Endothelial cell of umbilical vein (primary cell): Measurements from ENCODE around the gene SLC5A9. TPM values are rescaled to one million over a fixed set of nuclear protein-coding genes. Genes with fewer than 3 reads are reported as not detected.
"Not testable (repeated sequence)": the region's sequence is repeated elsewhere in the genome, so short reads cannot be mapped to it uniquely, and the experiment has no call there.

ENCODE experiments used
- BruUV-seq: library from RNA; stranded (reverse); fragments of 400-500 nt; replicated peaks from 2 replicates; lab custom pipeline; 2021; lab: Mats Ljungman, UMichigan
- CTCF ChIA-PET: fragments of 300-600, 350-600 bp; sonication (Branson Sonifier 250); formaldehyde crosslinking; loops from one replicate; lab custom pipeline; 2021; ENCODE audit warnings: antibody characterized with exemption, inconsistent platforms; lab: Charles Lee
- POLR2A ChIA-PET: fragments of 300-600, 350-600 bp; sonication (Branson Sonifier 250); formaldehyde crosslinking; loops from one replicate; lab custom pipeline; 2021; ENCODE audit warnings: antibody characterized with exemption, inconsistent platforms; lab: Charles Lee
- DNase-seq: peaks from one replicate; pipeline ENCODE4 v3.0.0-alpha.2; 2011; ENCODE audit warnings: low read depth, low spot score
- FAIRE-seq: peaks from 2 replicates; lab custom pipeline; 2011; peaks lifted over from hg19 to GRCh38; lab: Jason Lieb, UNC
- H2AFZ ChIP-seq: 2 replicates; pipeline ENCODE4 v1.6.0; 2012; ENCODE audit warnings: low read depth, low read length, control low read depth, inconsistent platforms
- H3K27ac ChIP-seq: 2 replicates; pipeline ENCODE4 v1.5.1; 2011; ENCODE audit warnings: low read depth, mild to moderate bottlenecking, control low read depth, low read length, moderate library complexity; ENCODE audit not compliant: insufficient read depth
- H3K27me3 ChIP-seq, 2 experiments: 2 replicates each; pipeline versions ENCODE4 v1.6.0 to v1.6.1; 2011; ENCODE audit warnings: low read length in 2 of 2, mixed read lengths in 1 of 2; ENCODE audit not compliant: control insufficient read depth in 2 of 2, insufficient read depth in 2 of 2
- H3K36me3 ChIP-seq, 2 experiments: 2 replicates in 1 of 2; 3 replicates in 1 of 2; pipeline ENCODE4 v1.5.1; 2011; ENCODE audit warnings: low read length in 2 of 2, mild to moderate bottlenecking in 1 of 2, moderate library complexity in 1 of 2; ENCODE audit not compliant: control insufficient read depth in 2 of 2, insufficient read depth in 2 of 2; ENCODE audit errors: extremely low read depth in 1 of 2
- H3K4me1 ChIP-seq: 3 replicates; pipeline ENCODE4 v1.5.1; 2011; ENCODE audit warnings: mild to moderate bottlenecking, low read length; ENCODE audit not compliant: control insufficient read depth, insufficient read depth; ENCODE audit errors: extremely low read depth
- H3K4me2 ChIP-seq: 2 replicates; pipeline ENCODE4 v1.6.1; 2011; ENCODE audit warnings: low read length, control low read depth, mixed read lengths; ENCODE audit not compliant: insufficient read depth
- H3K4me3 ChIP-seq, 3 experiments: fragments of 200-600 bp in 1 of 3; sonication (generic), shearing (Covaris generic) in 1 of 3; replicated peaks in 1 of 3; 2 replicates each; pipeline ENCODE4 v1.5.1; 2011 to 2016; ENCODE audit warnings: control low read depth in 3 of 3, low read length in 3 of 3, mild to moderate bottlenecking in 2 of 3, inconsistent platforms in 1 of 3, low read depth in 1 of 3, moderate library complexity in 1 of 3; ENCODE audit not compliant: insufficient read depth in 1 of 3
- H3K79me2 ChIP-seq: 2 replicates; pipeline ENCODE4 v1.6.0; 2012; ENCODE audit warnings: low read length, inconsistent platforms; ENCODE audit not compliant: control insufficient read depth, insufficient read depth
- H3K9ac ChIP-seq: replicated peaks from 2 replicates; pipeline ENCODE3; 2011; ENCODE audit warnings: low read length, control low read depth; ENCODE audit not compliant: insufficient read depth; ENCODE audit errors: extremely low read depth
- H3K9me1 ChIP-seq: replicated peaks from 3 replicates; pipeline ENCODE4 v1.6.0; 2011; ENCODE audit warnings: mild to moderate bottlenecking, low read length; ENCODE audit not compliant: control insufficient read depth, insufficient read depth; ENCODE audit errors: extremely low read depth
- H3K9me3 ChIP-seq: replicated peaks from 2 replicates; pipeline ENCODE4 v1.5.1; 2012; ENCODE audit warnings: low read length, inconsistent platforms; ENCODE audit not compliant: control insufficient read depth, insufficient read depth
- H4K20me1 ChIP-seq: replicated peaks from 2 replicates; pipeline ENCODE3; 2011; ENCODE audit warnings: mild to moderate bottlenecking, low read length; ENCODE audit not compliant: control insufficient read depth, insufficient read depth; ENCODE audit errors: extremely low read depth
- EZH2 ChIP-seq: IDR thresholded peaks from 2 replicates; pipeline ENCODE4 v1.6.1; 2012; ENCODE audit warnings: borderline replicate concordance, low read depth, mild to moderate bottlenecking, moderate library complexity, low read length, inconsistent platforms; ENCODE audit not compliant: severe bottlenecking
- FOS ChIP-seq: IDR thresholded peaks from 2 replicates; pipeline ENCODE4 v1.6.1; 2011; ENCODE audit warnings: mild to moderate bottlenecking, low read length, moderate library complexity, borderline replicate concordance; ENCODE audit not compliant: insufficient read depth
- GATA2 ChIP-seq: IDR thresholded peaks from 2 replicates; pipeline ENCODE4 v1.7.0; 2011; ENCODE audit warnings: low read depth, mild to moderate bottlenecking, moderate library complexity, mixed read lengths, low read length; ENCODE audit not compliant: insufficient read length, insufficient read depth
- JUN ChIP-seq: IDR thresholded peaks from 2 replicates; pipeline ENCODE4 v1.6.1; 2011; ENCODE audit warnings: borderline replicate concordance, low read depth; ENCODE audit not compliant: insufficient read length, insufficient read depth
- MYC ChIP-seq: IDR thresholded peaks from one replicate; pipeline ENCODE4 v1.6.1; 2011; ENCODE audit warnings: mild to moderate bottlenecking, low read depth, low read length
- POLR2A ChIP-seq: IDR thresholded peaks from 2 replicates; pipeline ENCODE4 v1.6.1; 2012; ENCODE audit warnings: low read depth, mild to moderate bottlenecking, control low read depth, low read length
- POLR2AphosphoS5 ChIP-seq: IDR thresholded peaks from 2 replicates; pipeline ENCODE4 v1.6.1; 2012; ENCODE audit warnings: low read depth, mild to moderate bottlenecking, control low read depth, low read length, moderate library complexity; ENCODE audit not compliant: insufficient read depth
- dilution Hi-C: fragments of 300-500 bp; cut with MboI; formaldehyde crosslinking; loops from one replicate; pipeline ENCODE4 v1.15.0; 2019; ENCODE audit warnings: low sequenced_read_pairs; ENCODE audit not compliant: extremely low pct_ligation_motif_present
- intact Hi-C: fragments of 100-400 bp; cut with micrococcal nuclease; formaldehyde crosslinking; loops from one replicate; pipeline ENCODE4 v1.10.0; 2022
- polyA plus RNA-seq, 4 experiments: library from polyadenylated mRNA; depleted of rRNA in 3 of 4; stranded (reverse) in 3 of 4; unstranded in 1 of 4; fragments of >200 nt; gene quantifications; 2 replicates each; pipeline versions ENCODE4 v1.2.1 to v1.2.3, GENCODE V29; 2011 to 2012; ENCODE audit warnings: missing spikeins in 1 of 4
- total RNA-seq: library from RNA; stranded (reverse); gene quantifications from 2 replicates; pipeline ENCODE4 v1.2.3, GENCODE V29; 2021
- TF ChIP-seq, protein P1 (sequence below): IDR thresholded peaks from 2 replicates; pipeline ENCODE4 v1.6.1; 2011; ENCODE audit not compliant: insufficient read depth, insufficient read length
- TF ChIP-seq, protein P2 (sequence below), 2 donors: IDR thresholded peaks; 1 replicate in 1 of 2; 2 replicates in 1 of 2; pipeline ENCODE4 v1.5.1; 2011; ENCODE audit warnings: low read length in 2 of 2, mild to moderate bottlenecking in 2 of 2, moderate library complexity in 2 of 2, control low read depth in 1 of 2, inconsistent platforms in 1 of 2, low read depth in 1 of 2; ENCODE audit not compliant: insufficient read depth in 1 of 2; ENCODE audit errors: extremely low read depth in 1 of 2

SLC5A9 gene
- total and polyA plus RNA-seq, 2 donors (not counting 3 experiments of a cell fraction or from before 2014, with no cell fraction given): not detected

DNA sequence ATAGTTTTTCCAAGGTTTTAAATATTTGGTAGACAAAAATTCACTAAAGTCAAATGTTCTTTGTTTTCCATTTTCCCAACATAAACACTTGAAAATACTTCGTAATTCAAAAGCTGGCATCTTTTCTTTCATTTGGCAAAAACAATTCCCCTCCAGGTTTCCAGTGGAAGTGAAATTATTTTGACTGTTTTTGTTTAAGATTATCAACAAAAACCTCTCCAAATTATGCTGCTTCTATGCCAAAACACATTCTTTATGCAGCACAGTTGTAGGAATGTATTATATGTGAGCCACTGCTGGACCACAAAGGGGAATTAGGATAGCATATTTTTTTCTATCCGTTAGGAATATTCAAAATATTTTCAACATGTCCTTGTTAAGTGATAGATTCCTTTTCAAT lies 44.1 kb downstream of the SLC5A9 start:
- no peaks in the 10 kb centered on the region for H4K20me1 ChIP-seq
- H3K4me2 ChIP-seq: no peak overlapping the region
- no peaks in the 10 kb centered on the region for H3K27me3 ChIP-seq
- no peak overlapping the region for H3K9ac ChIP-seq
- CTCF ChIA-PET: interaction anchor here (1.2 to 2.1 kb wide), 2 partner anchors 16 to 231 kb away, joined by 3 to 5 read pairs; no protein-coding TSS in a partner anchor
- H3K27ac ChIP-seq: no peak overlapping the region
- intact Hi-C loops (no loop called here), dilution Hi-C loops (no loop called here)
- no peaks in the 10 kb centered on the region for H3K4me1 ChIP-seq
- H2AFZ ChIP-seq: no peak overlapping the region
- no peak for TF ChIP-seq POLR2AphosphoS5
- no peak for TF ChIP-seq EZH2
- no peak for TF ChIP-seq POLR2A
- TF ChIP-seq, protein P1, sequence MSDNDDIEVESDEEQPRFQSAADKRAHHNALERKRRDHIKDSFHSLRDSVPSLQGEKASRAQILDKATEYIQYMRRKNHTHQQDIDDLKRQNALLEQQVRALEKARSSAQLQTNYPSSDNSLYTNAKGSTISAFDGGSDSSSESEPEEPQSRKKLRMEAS: no peak
- TF ChIP-seq MYC: no peak
- TF ChIP-seq, protein P2, sequence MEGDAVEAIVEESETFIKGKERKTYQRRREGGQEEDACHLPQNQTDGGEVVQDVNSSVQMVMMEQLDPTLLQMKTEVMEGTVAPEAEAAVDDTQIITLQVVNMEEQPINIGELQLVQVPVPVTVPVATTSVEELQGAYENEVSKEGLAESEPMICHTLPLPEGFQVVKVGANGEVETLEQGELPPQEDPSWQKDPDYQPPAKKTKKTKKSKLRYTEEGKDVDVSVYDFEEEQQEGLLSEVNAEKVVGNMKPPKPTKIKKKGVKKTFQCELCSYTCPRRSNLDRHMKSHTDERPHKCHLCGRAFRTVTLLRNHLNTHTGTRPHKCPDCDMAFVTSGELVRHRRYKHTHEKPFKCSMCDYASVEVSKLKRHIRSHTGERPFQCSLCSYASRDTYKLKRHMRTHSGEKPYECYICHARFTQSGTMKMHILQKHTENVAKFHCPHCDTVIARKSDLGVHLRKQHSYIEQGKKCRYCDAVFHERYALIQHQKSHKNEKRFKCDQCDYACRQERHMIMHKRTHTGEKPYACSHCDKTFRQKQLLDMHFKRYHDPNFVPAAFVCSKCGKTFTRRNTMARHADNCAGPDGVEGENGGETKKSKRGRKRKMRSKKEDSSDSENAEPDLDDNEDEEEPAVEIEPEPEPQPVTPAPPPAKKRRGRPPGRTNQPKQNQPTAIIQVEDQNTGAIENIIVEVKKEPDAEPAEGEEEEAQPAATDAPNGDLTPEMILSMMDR (IDR thresholded peaks at IDR 0.05; ENCODE audit: extremely low read depth in 1 of 2, insufficient read depth in 1 of 2, low read depth in 1 of 2, low read length in 2 of 2): no peak
- TF ChIP-seq JUN: no peak
- TF ChIP-seq GATA2: no peak
- no peak for TF ChIP-seq FOS
- no peaks in the 10 kb centered on the region for H3K36me3 ChIP-seq
- FAIRE-seq: no peak
- no peak overlapping the region for H3K4me3 ChIP-seq
- no TSS peak for BruUV-seq
- H3K9me1 ChIP-seq: no peaks in the 10 kb centered on the region
- H3K79me2 ChIP-seq: no peaks in the 10 kb centered on the region
- no peaks in the 10 kb centered on the region for H3K9me3 ChIP-seq
- no peak for DNase-seq
- POLR2A ChIA-PET: no interaction called here

DNA sequence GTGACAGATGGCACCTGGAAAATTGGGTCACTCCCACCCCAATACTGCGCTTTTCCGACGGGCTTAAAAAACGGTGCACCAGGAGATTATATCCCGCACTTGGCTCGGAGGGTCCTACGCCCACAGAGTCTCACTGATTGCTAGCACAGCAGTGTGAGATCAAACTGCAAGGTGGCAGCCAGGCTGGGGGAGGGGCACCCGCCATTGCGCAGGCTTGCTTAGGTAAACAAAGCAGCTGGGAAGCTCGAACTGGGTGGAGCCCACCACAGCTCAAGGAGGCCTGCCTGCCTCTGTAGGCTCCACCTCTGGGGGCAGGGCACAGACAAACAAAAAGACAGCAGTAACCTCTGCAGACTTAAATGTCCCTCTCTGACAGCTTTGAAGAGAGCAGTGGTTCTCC lies 54.9 kb downstream of the SLC5A9 start:
- H3K36me3 ChIP-seq, H4K20me1 ChIP-seq, intact Hi-C loops, H3K4me2 ChIP-seq, BruUV-seq, H3K4me3 ChIP-seq, H3K4me1 ChIP-seq, CTCF ChIA-PET, H3K9ac ChIP-seq, H3K9me1 ChIP-seq, H3K79me2 ChIP-seq, H3K27ac ChIP-seq, H3K9me3 ChIP-seq, dilution Hi-C loops, H3K27me3 ChIP-seq, POLR2A ChIA-PET, DNase-seq, H2AFZ ChIP-seq, FAIRE-seq: not testable (repeated sequence)

- DNase-seq, H4K20me1 ChIP-seq, CTCF ChIA-PET, H3K9me3 ChIP-seq, H3K27ac ChIP-seq, H3K27me3 ChIP-seq, BruUV-seq, H2AFZ ChIP-seq, H3K4me3 ChIP-seq, H3K4me1 ChIP-seq, FAIRE-seq, H3K9ac ChIP-seq, POLR2A ChIA-PET, dilution Hi-C loops, H3K9me1 ChIP-seq, intact Hi-C loops, H3K79me2 ChIP-seq, H3K4me2 ChIP-seq, H3K36me3 ChIP-seq: not testable (repeated sequence)
Observed at GRCh38 chr1:48282329-48282728, 59.8 kb downstream of the SLC5A9 start.
